Gastrocnemius medialis (tissue), 4 donors: ENCODE measurements around the gene PARM1. TPM values are rescaled to one million over a fixed set of nuclear protein-coding genes. Genes with fewer than 3 reads are reported as not detected.
A peak's percentile ranks its signal among the peaks of the same experiment; 100 is the strongest.

Experiments used
- ATAC-seq, 2 donors: fragments of 150-250 bp; one replicate each; pipeline ENCODE4 v1.9.1; 2016
- DNase-seq, 2 donors: peaks; one replicate each; pipeline ENCODE4 v3.0.0-alpha.2; 2019
- H3K27ac ChIP-seq, 4 donors: fragments of 200-600 bp; sonication (generic); 1 replicate in 1 of 4; 2 replicates in 3 of 4; pipeline ENCODE4 v1.5.1; 2016 to 2018; ENCODE audit warnings: mild to moderate bottlenecking in 2 of 4, moderate library complexity in 1 of 4
- H3K27me3 ChIP-seq, 3 donors: fragments of 200-600 bp; sonication (generic) in 2 of 3; 1 replicate in 1 of 3; 2 replicates in 2 of 3; pipeline versions ENCODE4 v1.5.1 to v1.6.0; 2016 to 2019; ENCODE audit warnings: mild to moderate bottlenecking in 1 of 3, moderate library complexity in 1 of 3
- H3K36me3 ChIP-seq, 2 donors: fragments of 200-600 bp; sonication (generic) in 1 of 2; one replicate each; pipeline ENCODE4 v1.5.1; 2017 to 2018
- H3K4me1 ChIP-seq, 2 donors: fragments of 200-600 bp; sonication (generic) in 1 of 2; one replicate each; pipeline ENCODE4 v1.5.1; 2016 to 2017; ENCODE audit warnings: mild to moderate bottlenecking in 2 of 2
- H3K4me3 ChIP-seq, 4 donors: fragments of 200-600 bp; sonication (generic) in 3 of 4; 1 replicate in 1 of 4; 2 replicates in 3 of 4; pipeline ENCODE4 v1.5.1; 2016 to 2019; ENCODE audit warnings: mild to moderate bottlenecking in 2 of 4
- H3K9me3 ChIP-seq, 3 donors: fragments of 200-600 bp; sonication (generic) in 2 of 3; 1 replicate in 1 of 3; 2 replicates in 2 of 3; pipeline ENCODE4 v1.5.1; 2016 to 2019
- POLR2A ChIP-seq, 2 donors: fragments of 450-650 bp; IDR thresholded peaks; one replicate each; pipeline ENCODE4 v1.6.1; 2017; ENCODE audit warnings: antibody characterized with exemption in 2 of 2, mild to moderate bottlenecking in 2 of 2, moderate library complexity in 2 of 2
- in situ Hi-C, 4 donors: fragments of 200-750 bp; cut with MboI; loops; one replicate each; pipeline versions ENCODE4 v1.15.0 to v1.8.0; 2017; ENCODE audit warnings: low sequenced_read_pairs in 4 of 4
- intact Hi-C: fragments of 100-400 bp; cut with DNase I; formaldehyde crosslinking; loops from one replicate; pipeline ENCODE4 v1.15.1; 2023; ENCODE audit warnings: low total_unique reads
- total RNA-seq, 4 donors: library from RNA; depleted of rRNA; stranded (reverse); fragments of >200 nt; gene quantifications; one replicate each; pipeline versions ENCODE4 v1.1.0 to v1.2.3, GENCODE V29; 2016
- TF ChIP-seq, protein P1 (sequence below), 5 experiments: fragments of 450-650 bp in 3 of 5; fragments of 200-600 bp in 2 of 5; sonication (generic) in 2 of 5; IDR thresholded peaks in 4 of 5; conservative IDR thresholded peaks in 1 of 5; 1 replicate in 4 of 5; 2 replicates in 1 of 5; pipeline ENCODE4 v1.5.1; 2016 to 2019; ENCODE audit warnings: antibody characterized with exemption in 5 of 5, mild to moderate bottlenecking in 3 of 5, moderate library complexity in 3 of 5

PARM1 gene
- total RNA-seq, 4 donors from 2014 or later: 9.3 to 13.1 (median 10.3) TPM

DNA sequence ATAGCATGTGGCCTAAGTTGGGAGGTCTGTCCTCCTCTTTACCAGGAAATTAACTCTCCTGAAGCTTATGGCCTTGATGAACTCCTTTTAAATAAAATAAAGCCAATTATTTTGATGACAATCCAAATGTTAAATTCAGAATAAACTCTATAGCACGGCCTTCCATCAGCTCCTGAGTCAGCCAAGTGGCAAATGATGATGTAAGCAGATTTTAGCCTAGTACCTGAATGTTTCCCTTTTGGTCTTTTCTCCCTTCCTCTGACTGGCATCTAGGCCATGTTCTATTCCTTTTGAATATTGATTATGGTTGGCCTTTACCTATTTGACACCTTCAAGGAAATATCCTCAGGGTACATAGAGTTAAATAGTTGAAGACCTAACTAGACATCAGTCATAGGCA, 76.2 kb downstream of the PARM1 start:
- Histone ChIP-seq H3K9me3 (peaks cover 0 to 6% (median 0%) of the 10 kb centered on the region in 3 donors), H3K4me1 (peaks cover 15 to 24% of the 10 kb centered on the region in 2 donors), H3K27me3 (no peaks in the 10 kb centered on the region), H3K27ac (no peak overlapping the region), H3K36me3 (no peaks in the 10 kb centered on the region), H3K4me3 (no peak overlapping the region)
- in situ Hi-C loops: no loop called here
- no peak for TF ChIP-seq POLR2A (IDR thresholded peaks at IDR 0.05)
- TF ChIP-seq, protein P1, sequence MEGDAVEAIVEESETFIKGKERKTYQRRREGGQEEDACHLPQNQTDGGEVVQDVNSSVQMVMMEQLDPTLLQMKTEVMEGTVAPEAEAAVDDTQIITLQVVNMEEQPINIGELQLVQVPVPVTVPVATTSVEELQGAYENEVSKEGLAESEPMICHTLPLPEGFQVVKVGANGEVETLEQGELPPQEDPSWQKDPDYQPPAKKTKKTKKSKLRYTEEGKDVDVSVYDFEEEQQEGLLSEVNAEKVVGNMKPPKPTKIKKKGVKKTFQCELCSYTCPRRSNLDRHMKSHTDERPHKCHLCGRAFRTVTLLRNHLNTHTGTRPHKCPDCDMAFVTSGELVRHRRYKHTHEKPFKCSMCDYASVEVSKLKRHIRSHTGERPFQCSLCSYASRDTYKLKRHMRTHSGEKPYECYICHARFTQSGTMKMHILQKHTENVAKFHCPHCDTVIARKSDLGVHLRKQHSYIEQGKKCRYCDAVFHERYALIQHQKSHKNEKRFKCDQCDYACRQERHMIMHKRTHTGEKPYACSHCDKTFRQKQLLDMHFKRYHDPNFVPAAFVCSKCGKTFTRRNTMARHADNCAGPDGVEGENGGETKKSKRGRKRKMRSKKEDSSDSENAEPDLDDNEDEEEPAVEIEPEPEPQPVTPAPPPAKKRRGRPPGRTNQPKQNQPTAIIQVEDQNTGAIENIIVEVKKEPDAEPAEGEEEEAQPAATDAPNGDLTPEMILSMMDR (IDR thresholded peaks at IDR 0.05 in 4 of 5, conservative IDR thresholded peaks at IDR 0.05 in 1 of 5): no peak
- no peak for ATAC-seq
- intact Hi-C loops: no loop called here
- DNase-seq: no peak

DNA sequence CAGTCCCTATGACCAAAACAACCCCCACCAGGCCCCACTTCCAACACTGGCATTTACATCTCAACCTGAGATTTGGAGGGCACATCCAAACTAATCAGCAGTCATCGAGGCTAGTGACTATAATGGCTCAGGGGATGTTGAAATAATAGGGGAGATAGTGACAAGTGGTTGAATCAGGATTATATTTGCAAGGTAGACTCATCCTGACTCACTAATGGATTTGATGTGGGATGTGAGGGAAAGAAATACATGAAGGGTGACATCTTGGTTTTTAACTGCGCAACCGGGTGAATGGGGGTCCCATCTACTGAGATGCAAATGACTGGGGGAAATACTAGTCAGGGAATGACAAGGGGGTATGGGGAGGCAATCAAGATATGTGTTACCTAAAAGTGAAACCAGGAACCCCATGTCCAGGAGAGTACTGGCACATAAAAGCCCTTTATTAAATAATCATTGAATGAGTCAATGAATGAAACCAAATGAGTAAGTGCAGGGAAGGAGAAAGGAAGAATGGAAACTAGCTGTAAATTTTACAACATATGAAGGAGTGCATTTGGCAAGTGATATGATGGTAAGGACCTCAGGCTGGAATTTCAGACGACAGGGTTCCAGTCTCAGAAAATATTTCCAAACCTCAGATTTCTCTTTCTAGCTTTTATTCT, 78.3 kb downstream of the PARM1 start:
- intact Hi-C loops: loop anchor here (10.0 kb wide), 1 partner anchor 104 kb away; no protein-coding TSS in a partner anchor
- DNase-seq: no peak
- no peak overlapping the region for H3K4me3 ChIP-seq
- ATAC-seq: no peak
- H3K4me1 ChIP-seq: peaks cover 6 to 22% of the 10 kb centered on the region in 2 donors
- H3K27me3 ChIP-seq: no peaks in the 10 kb centered on the region
- TF ChIP-seq, protein P1 (IDR thresholded peaks at IDR 0.05 in 4 of 5, conservative IDR thresholded peaks at IDR 0.05 in 1 of 5): no peak
- no peak for TF ChIP-seq POLR2A (IDR thresholded peaks at IDR 0.05)
- H3K27ac ChIP-seq: no peak overlapping the region
- no peaks in the 10 kb centered on the region for H3K36me3 ChIP-seq
- H3K9me3 ChIP-seq: peaks cover 0 to 6% (median 0%) of the 10 kb centered on the region in 3 donors
- in situ Hi-C loops: no loop called here

DNA sequence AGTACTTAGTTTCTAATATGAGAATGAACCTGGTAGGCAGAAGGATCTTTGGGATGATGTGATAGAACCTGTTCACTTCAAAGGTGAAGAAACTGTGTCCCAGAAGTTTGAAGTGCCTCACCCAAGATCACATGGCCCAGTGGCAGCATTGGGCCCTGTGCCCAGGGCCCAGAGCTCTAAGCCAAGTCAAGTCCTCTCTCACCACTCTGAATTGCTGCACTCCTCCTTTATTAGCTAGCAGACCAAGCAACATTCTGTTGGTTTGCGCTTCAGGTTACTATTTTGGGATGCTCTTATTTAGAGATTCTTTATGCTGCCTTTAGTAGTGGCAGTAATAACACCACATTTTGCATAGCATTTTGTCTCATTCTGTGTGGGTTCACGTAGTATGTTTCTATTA, 82.7 kb downstream of the PARM1 start:
- H3K27ac ChIP-seq: peak overlapping the region; percentile 19 to 70 (median 26)
- H3K36me3 ChIP-seq: no peaks in the 10 kb centered on the region
- in situ Hi-C loops (no loop called here), intact Hi-C loops (loop anchor here (5.0 to 10.0 kb wide), 2 partner anchors 83 to 99 kb away; partner anchors contain the start of gene PARM1)
- peaks cover 6 to 19% of the 10 kb centered on the region in 2 donors for H3K4me1 ChIP-seq
- H3K27me3 ChIP-seq: no peaks in the 10 kb centered on the region
- ATAC-seq (peak; percentile 90 to 95), DNase-seq (peak in 1 of 2 donors; percentile 67)
- no peak overlapping the region for H3K4me3 ChIP-seq
- TF ChIP-seq POLR2A (IDR thresholded peaks at IDR 0.05): no peak
- TF ChIP-seq, protein P1 (IDR thresholded peaks at IDR 0.05 in 4 of 5, conservative IDR thresholded peaks at IDR 0.05 in 1 of 5): no peak
- H3K9me3 ChIP-seq: no peaks in the 10 kb centered on the region

DNA sequence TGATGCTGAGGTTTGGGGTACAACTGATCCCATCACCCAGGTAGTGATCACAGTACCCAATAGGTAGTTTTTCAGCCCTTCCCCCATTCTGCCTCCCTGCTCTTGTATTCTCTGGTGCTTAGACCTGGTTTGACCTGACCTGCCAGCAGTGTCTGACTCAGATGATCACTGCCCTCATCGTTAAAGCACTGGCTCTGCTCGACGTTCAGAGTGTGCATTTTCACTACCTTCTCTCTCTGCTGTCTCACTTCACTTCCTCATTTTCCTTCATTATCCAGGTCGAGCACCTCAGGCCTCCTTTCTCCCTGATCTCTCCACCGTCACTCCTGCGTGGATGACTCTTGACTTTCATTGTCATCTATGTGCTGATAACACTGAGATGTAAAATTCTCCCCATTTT, 83.6 kb downstream of the PARM1 start:
- Histone ChIP-seq H3K36me3 (no peaks in the 10 kb centered on the region), H3K27me3 (no peaks in the 10 kb centered on the region), H3K27ac (peak overlapping the region in 1 of 4 donors; percentile 70), H3K9me3 (no peaks in the 10 kb centered on the region), H3K4me3 (no peak overlapping the region), H3K4me1 (peaks cover 6 to 19% of the 10 kb centered on the region in 2 donors)
- ATAC-seq (peak; percentile 45 to 71), DNase-seq (no peak)
- TF ChIP-seq, protein P1 (IDR thresholded peaks at IDR 0.05 in 4 of 5, conservative IDR thresholded peaks at IDR 0.05 in 1 of 5): no peak
- no peak for TF ChIP-seq POLR2A (IDR thresholded peaks at IDR 0.05)
- in situ Hi-C loops (no loop called here), intact Hi-C loops (loop anchor here (5.0 to 10.0 kb wide), 2 partner anchors 84 to 98 kb away; partner anchors contain the start of gene PARM1)
